Tibial artery (tissue), 4 donors: ENCODE results near the gene DUSP3.

Experiments
- DNase-seq, 2 donors: peaks; one replicate each; pipeline ENCODE4 v3.0.0-alpha.2; 2019
- H3K27ac ChIP-seq, 2 donors: fragments of 200-600 bp; sonication (generic) in 1 of 2; 1 replicate in 1 of 2; 2 replicates in 1 of 2; pipeline ENCODE4 v1.5.1; 2018 to 2019; ENCODE audit warnings: mild to moderate bottlenecking in 1 of 2
- H3K27me3 ChIP-seq, 2 donors: fragments of 200-600 bp; sonication (generic) in 1 of 2; one replicate each; pipeline versions ENCODE4 v1.5.1 to v1.6.0; 2016 to 2019
- H3K36me3 ChIP-seq, 3 donors: fragments of 200-600 bp; sonication (generic) in 2 of 3; one replicate each; pipeline ENCODE4 v1.5.1; 2016 to 2019; ENCODE audit warnings: mild to moderate bottlenecking in 2 of 3
- H3K4me1 ChIP-seq, 4 donors: fragments of 200-600 bp; sonication (generic) in 2 of 4; 1 replicate in 3 of 4; 2 replicates in 1 of 4; pipeline ENCODE4 v1.5.1; 2016 to 2019
- H3K4me3 ChIP-seq, 2 donors: fragments of 200-600 bp; sonication (generic) in 1 of 2; 1 replicate in 1 of 2; 2 replicates in 1 of 2; pipeline ENCODE4 v1.5.1; 2018 to 2019; ENCODE audit warnings: mild to moderate bottlenecking in 2 of 2
- H3K9me3 ChIP-seq, 3 donors: fragments of 200-600 bp; sonication (generic) in 1 of 3; one replicate each; pipeline ENCODE4 v1.5.1; 2016 to 2019
- CTCF ChIP-seq, 2 experiments: fragments of 200-600 bp in 1 of 2; fragments of 450-650 bp in 1 of 2; IDR thresholded peaks; one replicate each; pipeline ENCODE4 v1.5.1; 2017 to 2019; ENCODE audit warnings: antibody characterized with exemption in 2 of 2, mild to moderate bottlenecking in 1 of 2, moderate library complexity in 1 of 2
- intact Hi-C: fragments of 100-400 bp; cut with DNase I; formaldehyde crosslinking; loops from one replicate; pipeline ENCODE4 v1.15.0; 2023; ENCODE audit warnings: low total_unique reads

Gene DUSP3

GRCh38 chr17:43755389-43755875 is 23.3 kb downstream of the DUSP3 start:
- DNase-seq, result no peak
- intact Hi-C loops, result no loop called here

GRCh38 chr17:43754947-43755346 is 23.8 kb downstream of the DUSP3 start:
- H3K27ac ChIP-seq, result peak overlapping the region; percentile 67 to 76
- DNase-seq, result no peak
- peaks cover 8 to 57% (median 34%) of the 10 kb centered on the region in 4 donors for H3K4me1 ChIP-seq
- peak overlapping the region; percentile 22 to 44 for H3K4me3 ChIP-seq
- H3K9me3 ChIP-seq, result no peaks in the 10 kb centered on the region
- H3K36me3 ChIP-seq, result no peaks in the 10 kb centered on the region
- no peak for TF ChIP-seq CTCF (IDR thresholded peaks at IDR 0.05)
- intact Hi-C loops, result no loop called here
- H3K27me3 ChIP-seq, result no peaks in the 10 kb centered on the region

More at GRCh38 chr17:43755389-43755875, 23.3 kb downstream of the DUSP3 start:
- Histone ChIP-seq H3K9me3 (no peaks in the 10 kb centered on the region), H3K36me3 (no peaks in the 10 kb centered on the region), H3K27me3 (no peaks in the 10 kb centered on the region), H3K27ac (peak overlapping the region; percentile 67 to 76), H3K4me1 (peaks cover 8 to 59% (median 35%) of the 10 kb centered on the region in 4 donors), H3K4me3 (peak overlapping the region; percentile 22 to 44)
- peak; percentile 13 to 16 for TF ChIP-seq CTCF (IDR thresholded peaks at IDR 0.05)

GRCh38 chr17:43753493-43754129 is 25.2 kb downstream of the DUSP3 start:
- TF ChIP-seq CTCF (IDR thresholded peaks at IDR 0.05), result no peak
- no peak overlapping the region for H3K4me3 ChIP-seq
- no peaks in the 10 kb centered on the region for H3K27me3 ChIP-seq
- H3K27ac ChIP-seq, result peak overlapping the region in 1 of 2 donors; percentile 76
- H3K4me1 ChIP-seq, result peaks cover 5 to 52% (median 30%) of the 10 kb centered on the region in 4 donors
- DNase-seq, result no peak
- intact Hi-C loops, result no loop called here
- no peaks in the 10 kb centered on the region for H3K36me3 ChIP-seq
- H3K9me3 ChIP-seq, result no peaks in the 10 kb centered on the region

- Histone ChIP-seq H3K36me3 (no peaks in the 10 kb centered on the region), H3K4me1 (peaks cover 2 to 35% (median 26%) of the 10 kb centered on the region in 4 donors), H3K9me3 (no peaks in the 10 kb centered on the region), H3K4me3 (no peak overlapping the region), H3K27ac (no peak overlapping the region), H3K27me3 (no peaks in the 10 kb centered on the region)
- TF ChIP-seq CTCF (IDR thresholded peaks at IDR 0.05), result no peak
- no peak for DNase-seq
- intact Hi-C loops, result no loop called here
These were observed 28.6 kb downstream of the DUSP3 start for GRCh38 chr17:43750153-43750552.

GRCh38 chr17:43745541-43745940 is 33.2 kb downstream of the DUSP3 start:
- no peak for TF ChIP-seq CTCF (IDR thresholded peaks at IDR 0.05)
- peak overlapping the region; percentile 45 to 62 for H3K27ac ChIP-seq
- peaks cover 0 to 51% (median 20%) of the 10 kb centered on the region in 4 donors for H3K4me1 ChIP-seq
- no peak overlapping the region for H3K4me3 ChIP-seq
- no peaks in the 10 kb centered on the region for H3K36me3 ChIP-seq
- peak in 1 of 2 donors; percentile 37 for DNase-seq
- H3K27me3 ChIP-seq, result no peaks in the 10 kb centered on the region
- intact Hi-C loops, result no loop called here
- H3K9me3 ChIP-seq, result no peaks in the 10 kb centered on the region
